IMR-90 (cell line): Measurements from ENCODE around the gene PACSIN3. TPM values are rescaled to one million over a fixed set of nuclear protein-coding genes. Genes with fewer than 3 reads are reported as not detected.
A peak's percentile ranks its signal among the peaks of the same experiment; 100 is the strongest.

ENCODE experiments used
- ATAC-seq: fragments of 200-7000 bp; cut with Tn5 transposase; 2 replicates; pipeline ENCODE4 v1.9.1; 2020; ENCODE audit warnings: low read depth, mild to moderate bottlenecking, moderate library complexity
- Bru-seq: library from RNA; stranded (reverse); fragments of 400-500 nt; gene quantifications from one replicate; lab custom pipeline; 2021; lab: Mats Ljungman, UMichigan
- BruChase-seq, 2 experiments: library from RNA; stranded (reverse); fragments of 400-500 nt; gene quantifications; one replicate each; lab custom pipeline; 2021; lab: Mats Ljungman, UMichigan
- BruUV-seq: library from RNA; stranded (reverse); fragments of 400-500 nt; replicated peaks from 2 replicates; lab custom pipeline; 2021; lab: Mats Ljungman, UMichigan
- CTCF ChIA-PET: fragments of 300-600 bp; formaldehyde crosslinking; extraction: SDS; loops from one replicate; lab custom pipeline; 2021; ENCODE audit warnings: antibody characterized with exemption; lab: Yijun Ruan, JAX
- POLR2A ChIA-PET: fragments of 300-600 bp; sonication (Branson Sonifier 250); formaldehyde crosslinking; loops from one replicate; lab custom pipeline; 2022; ENCODE audit warnings: antibody characterized with exemption; ENCODE audit not compliant: unreplicated experiment; lab: Charles Lee
- DNase-seq: peaks from one replicate; pipeline ENCODE4 v3.0.0; 2013
- H2AFZ ChIP-seq: replicated peaks from 2 replicates; pipeline ENCODE3; 2013; ENCODE audit warnings: low read length, mild to moderate bottlenecking; ENCODE audit not compliant: poor library complexity
- H2AK5ac ChIP-seq: 2 replicates; pipeline ENCODE4 v1.6.1; 2013; ENCODE audit warnings: low read depth, low read length, inconsistent platforms
- H2AK9ac ChIP-seq: replicated peaks from 2 replicates; pipeline ENCODE3; 2013; ENCODE audit warnings: mild to moderate bottlenecking, low read depth, low read length, moderate library complexity; ENCODE audit not compliant: poor library complexity
- H2BK120ac ChIP-seq: 2 replicates; pipeline ENCODE4 v1.6.1; 2013; ENCODE audit warnings: low read depth, low read length, inconsistent platforms
- H2BK15ac ChIP-seq: 3 replicates; pipeline ENCODE4 v1.6.1; 2013; ENCODE audit warnings: low read depth, low read length, inconsistent platforms
- H2BK20ac ChIP-seq: 2 replicates; pipeline ENCODE4 v1.6.1; 2013; ENCODE audit warnings: low read depth, mild to moderate bottlenecking, inconsistent platforms, low read length, moderate library complexity
- H2BK5ac ChIP-seq: 2 replicates; pipeline ENCODE4 v1.6.1; 2013; ENCODE audit warnings: mild to moderate bottlenecking, low read depth, low read length, inconsistent platforms; ENCODE audit not compliant: poor library complexity, severe bottlenecking
- H3K14ac ChIP-seq: replicated peaks from 2 replicates; pipeline ENCODE4 v1.6.1; 2013; ENCODE audit warnings: low read depth, low read length, inconsistent platforms
- H3K18ac ChIP-seq: 2 replicates; pipeline ENCODE4 v1.6.1; 2013; ENCODE audit warnings: low read depth, low read length, control low read depth
- H3K23ac ChIP-seq: 2 replicates; pipeline ENCODE4 v1.6.1; 2013; ENCODE audit warnings: low read depth, low read length, inconsistent platforms
- H3K27ac ChIP-seq: 2 replicates; pipeline ENCODE4 v1.5.1; 2013; ENCODE audit warnings: mild to moderate bottlenecking, control low read depth, low read length; ENCODE audit not compliant: insufficient read depth
- H3K27me3 ChIP-seq: 2 replicates; pipeline ENCODE4 v1.6.1; 2013; ENCODE audit warnings: low read length; ENCODE audit not compliant: control insufficient read depth, insufficient read depth
- H3K36me3 ChIP-seq: 2 replicates; pipeline ENCODE4 v1.6.1; 2013; ENCODE audit warnings: low read length, mixed read lengths; ENCODE audit not compliant: control insufficient read depth, insufficient read depth
- H3K4ac ChIP-seq: 2 replicates; pipeline ENCODE4 v1.6.1; 2013; ENCODE audit warnings: low read depth, low read length, inconsistent platforms
- H3K4me1 ChIP-seq: 2 replicates; pipeline ENCODE4 v1.6.1; 2013; ENCODE audit warnings: low read length, mixed read lengths; ENCODE audit not compliant: control insufficient read depth, insufficient read depth
- H3K4me2 ChIP-seq: 2 replicates; pipeline ENCODE4 v1.6.1; 2013; ENCODE audit warnings: low read depth, mild to moderate bottlenecking, control low read depth, low read length, moderate library complexity
- H3K4me3 ChIP-seq: 2 replicates; pipeline ENCODE4 v1.5.1; 2013; ENCODE audit warnings: low read depth, mild to moderate bottlenecking, control low read depth, low read length, moderate library complexity; ENCODE audit not compliant: insufficient read depth
- H3K56ac ChIP-seq: 2 replicates; pipeline ENCODE4 v1.6.1; 2013; ENCODE audit warnings: low read length, inconsistent platforms; ENCODE audit not compliant: insufficient read depth; ENCODE audit errors: extremely low read depth
- H3K79me1 ChIP-seq, 2 experiments: 2 replicates each; pipeline ENCODE4 v1.6.1; 2013; ENCODE audit warnings: low read length in 2 of 2, inconsistent platforms in 1 of 2, low read depth in 1 of 2
- H3K9ac ChIP-seq: 2 replicates; pipeline ENCODE4 v1.6.1; 2013; ENCODE audit warnings: low read depth, low read length, control low read depth
- H3K9me1 ChIP-seq: 2 replicates; pipeline ENCODE4 v1.6.1; 2013; ENCODE audit warnings: low read length, inconsistent platforms; ENCODE audit not compliant: insufficient read depth
- H3K9me3 ChIP-seq: 2 replicates; pipeline ENCODE4 v1.6.1; 2013; ENCODE audit warnings: low read length; ENCODE audit not compliant: control insufficient read depth, insufficient read depth
- H4K20me1 ChIP-seq: 2 replicates; pipeline ENCODE4 v1.6.1; 2013; ENCODE audit warnings: low read length, inconsistent platforms; ENCODE audit not compliant: insufficient read depth
- H4K5ac ChIP-seq: 2 replicates; pipeline ENCODE4 v1.6.1; 2013; ENCODE audit warnings: mild to moderate bottlenecking, low read depth, low read length, control low read depth
- H4K8ac ChIP-seq, 2 experiments: 2 replicates each; pipeline ENCODE4 v1.6.1; 2013; ENCODE audit warnings: low read depth in 2 of 2, low read length in 2 of 2, control low read depth in 1 of 2, inconsistent platforms in 1 of 2
- H4K91ac ChIP-seq: 2 replicates; pipeline ENCODE4 v1.6.1; 2013; ENCODE audit warnings: low read depth, low read length, inconsistent platforms; ENCODE audit not compliant: insufficient read depth
- CEBPB ChIP-seq: IDR thresholded peaks from 2 replicates; pipeline ENCODE4 v1.6.1; 2012; ENCODE audit warnings: low read depth, low read length, improper control_type of control experiment
- CHD1 ChIP-seq: IDR thresholded peaks from 2 replicates; pipeline ENCODE4 v1.6.1; 2012; ENCODE audit warnings: low read depth, low read length, improper control_type of control experiment
- ELK1 ChIP-seq: fragments of 150-350 bp; IDR thresholded peaks from 2 replicates; pipeline ENCODE4 v1.6.1; 2016; ENCODE audit warnings: low read depth, mild to moderate bottlenecking, low read length, moderate library complexity, borderline replicate concordance
- MAFK ChIP-seq: IDR thresholded peaks from 2 replicates; pipeline ENCODE4 v1.6.1; 2012; ENCODE audit warnings: low read depth, low read length, improper control_type of control experiment
- MXI1 ChIP-seq: IDR thresholded peaks from 2 replicates; pipeline ENCODE4 v1.6.1; 2012; ENCODE audit warnings: low read depth, mild to moderate bottlenecking, low read length, moderate library complexity, borderline replicate concordance
- RAD21 ChIP-seq: IDR thresholded peaks from 2 replicates; pipeline ENCODE4 v1.6.1; 2012; ENCODE audit warnings: low read length, improper control_type of control experiment
- RFX5 ChIP-seq: IDR thresholded peaks from 2 replicates; pipeline ENCODE4 v1.8.0; 2012; ENCODE audit warnings: low read depth, mild to moderate bottlenecking, low read length, moderate library complexity
- SMC3 ChIP-seq: fragments of 150-350 bp; IDR thresholded peaks from 2 replicates; pipeline ENCODE4 v1.6.1; 2016; ENCODE audit warnings: low read depth, mild to moderate bottlenecking, antibody characterized with exemption, low read length, moderate library complexity
- WGBS, 2 experiments: methylation state at CpG; one replicate each; pipeline versions ENCODE4 v1.1.5 to v1.1.7; 2013; ENCODE audit warnings: missing lambda C conversion rate in 2 of 2; ENCODE audit not compliant: insufficient read length in 1 of 2; ENCODE audit errors: extremely low coverage in 2 of 2; 5-methylcytosine and 5-hydroxymethylcytosine counted together
- dilution Hi-C: fragments of 300-500 bp; cut with HindIII; formaldehyde crosslinking; loops from one replicate; pipeline ENCODE4 v1.14.3; 2018; ENCODE audit warnings: low sequenced_read_pairs; ENCODE audit not compliant: unreplicated experiment
- in situ Hi-C: fragments of 300-500 bp; cut with MboI; formaldehyde crosslinking; loops from 3 replicates; pipeline ENCODE4 v1.14.3; 2019; ENCODE audit warnings: low sequenced_read_pairs, inconsistent platforms, mixed read lengths
- intact Hi-C: fragments of 100-400 bp; cut with micrococcal nuclease; formaldehyde crosslinking; loops from 2 replicates; pipeline ENCODE4 v1.10.0; 2022
- long read RNA-seq: library from polyadenylated mRNA; unstranded; transcript quantifications from one replicate; pipeline ENCODE4 v2.0.0, GENCODE V29; 2021; ENCODE audit not compliant: unreplicated experiment
- polyA plus RNA-seq, 3 experiments: library from polyadenylated mRNA; depleted of rRNA; stranded (reverse); fragments of >200 nt; gene quantifications; 2 replicates each; pipeline ENCODE4 v1.2.3, GENCODE V29; 2012; ENCODE audit warnings: low replicate concordance in 1 of 3
- total RNA-seq: library from RNA; depleted of rRNA; stranded (reverse); fragments of >200 nt; gene quantifications from 2 replicates; pipeline ENCODE4 v1.2.3, GENCODE V29; 2012; rRNA removed

The PACSIN3 gene
- total RNA-seq (18.9 and 19.2 TPM in 2 replicates), polyA plus RNA-seq (2012; rRNA removed) (21.1 and 24.5 TPM in 2 replicates), Bru-seq, nascent RNA (percentile 56 among the genes with signal in this experiment), BruChase-seq, experiment 1, labeled RNA remaining after a 6-hour chase (percentile 55 among the genes with signal in this experiment), BruChase-seq, experiment 2, labeled RNA remaining after a 2-hour chase (percentile 59 among the genes with signal in this experiment)
- polyA plus RNA-seq (2012; cell fraction: cytosol; rRNA removed) = 30.8 and 31.9 TPM in 2 replicates
- polyA plus RNA-seq (2012; cell fraction: nucleus; rRNA removed; ENCODE audit: low replicate concordance) = 22.7 and 43.7 TPM in 2 replicates
- long read RNA-seq, transcript PACSIN3-201 (11 exons, 1,843 nt) = major isoform, 42 of 55 reads
- long read RNA-seq, partial matches to known transcripts = 3 of 55 reads
- long read RNA-seq, other reads (novel, unspliced or antisense) = 9 of 55 reads

- Histone ChIP-seq H3K18ac (peak within 1 kb of the TSS; percentile 76), H3K4me3 (peak within 1 kb of the TSS; percentile 94), H3K36me3 (peaks cover 4% of the 10 kb centered on the region; the same call in 1 of the 2 replicates), H2BK5ac (peak within 1 kb of the TSS; percentile 53), H3K27ac (peak within 1 kb of the TSS; percentile 83), H3K23ac (peak within 1 kb of the TSS; percentile 69), H3K79me1 (peaks cover 4 to 23% of the 10 kb centered on the region in 2 experiments; a peak in 1 of 4 replicates), H2BK20ac (no peak within 1 kb of the TSS), H3K4ac (peak within 1 kb of the TSS; percentile 82), H3K27me3 (no peaks in the 10 kb centered on the region), H2BK15ac (peak within 1 kb of the TSS; percentile 21; the same call in 1 of the 3 replicates), H4K91ac (peak within 1 kb of the TSS; percentile 84), H3K4me1 (peaks cover 18% of the 10 kb centered on the region), H3K9me3 (no peaks in the 10 kb centered on the region), H4K8ac (peak within 1 kb of the TSS; percentile 75 to 90), H2AK9ac (peak within 1 kb of the TSS; percentile 94), H3K14ac (peak within 1 kb of the TSS; percentile 80), H4K5ac (peak within 1 kb of the TSS; percentile 94), H4K20me1 (peaks cover 4% of the 10 kb centered on the region; the same call in 1 of the 2 replicates), H3K9me1 (no peaks in the 10 kb centered on the region), H2AFZ (peak within 1 kb of the TSS; percentile 95), H2AK5ac (peak within 1 kb of the TSS; percentile 75), H3K4me2 (peak within 1 kb of the TSS; percentile 94), H2BK120ac (0 out of 2 replicates have a peak within 1 kb of the TSS, but pooled peaks have one; percentile 38), H3K9ac (peak within 1 kb of the TSS; percentile 72), H3K56ac (no peak within 1 kb of the TSS; the same call in 1 of the 2 replicates)
- in situ Hi-C loops (no loop called here), intact Hi-C loops (no loop called here), dilution Hi-C loops (no loop called here)
- ATAC-seq (peak; percentile 73), DNase-seq (peak; percentile 19)
- POLR2A ChIA-PET = no interaction called here
- no TSS peak for BruUV-seq
- WGBS, 2 experiments = 1% methylated on average over 51 of the region's 80 CpGs; no CpG with 5 or more reads in 1 of the 2 experiments
- TF ChIP-seq CEBPB (no peak), MXI1 (0 out of 2 replicates have a peak, but pooled peaks have one; percentile 10), CHD1 (no peak), ELK1 (no peak), RFX5 (no peak), RAD21 (no peak), SMC3 (no peak), MAFK (no peak)
- CTCF ChIA-PET = no interaction called here
These were observed at the start of gene PACSIN3 for GRCh38 chr11:47186076-47186699. Gene PACSIN3, minus strand, starts transcription at chr11:47186434. Its CDS starts 3,707 bp downstream, at chr11:47182727.
